ENCODE measurements around the gene FAM163A.

FAM163A gene

DNA sequence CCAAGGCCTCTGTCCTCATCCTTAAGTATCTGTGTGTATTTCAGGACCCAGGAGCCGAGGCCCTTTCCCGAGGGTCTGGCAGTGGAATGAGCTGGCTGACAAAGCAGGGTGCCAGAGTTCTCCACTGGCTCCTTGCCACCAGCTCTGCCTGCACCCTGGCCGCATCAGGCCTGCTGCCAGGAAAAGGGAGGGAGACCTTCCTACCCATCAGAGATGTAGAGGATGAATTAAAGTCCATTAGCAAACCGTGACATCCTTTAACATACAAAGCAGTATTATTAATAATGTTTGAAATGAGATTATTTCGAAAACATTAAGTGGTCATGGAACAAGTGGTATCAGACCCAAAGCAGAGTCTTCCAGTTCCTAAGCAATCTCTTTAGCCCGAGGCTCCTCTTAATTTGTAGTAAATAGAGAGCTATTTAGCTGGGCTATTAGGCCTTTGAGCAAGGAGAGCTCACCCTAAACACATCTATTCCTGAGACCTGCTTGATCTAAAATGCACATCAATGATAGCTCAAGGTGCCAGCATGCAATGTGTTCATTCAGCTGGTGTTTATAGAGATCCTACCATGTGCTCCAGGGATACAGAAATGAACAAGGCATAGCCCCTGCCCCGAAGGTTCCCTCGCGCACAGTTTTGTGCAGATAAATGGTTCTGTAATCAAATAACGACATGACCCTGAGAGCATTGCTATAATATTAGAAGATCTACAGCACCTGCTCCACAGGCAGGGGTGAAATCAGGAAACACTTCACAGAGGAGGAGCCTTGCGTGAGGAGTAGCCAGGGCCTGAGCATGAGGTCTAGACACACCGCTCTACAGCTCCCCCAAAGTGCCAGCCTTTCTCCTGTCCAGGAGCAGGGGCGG, 44.0 kb downstream of the FAM163A start:
- H4K91ac ChIP-seq (ENCODE audit: low read depth, low read length, poor library complexity) = no peak overlapping the region
- no peak overlapping the region for H2AK5ac ChIP-seq (ENCODE audit: low read depth, low read length)
- H3K36me3 ChIP-seq (replicated peaks in 1 of 2; ENCODE audit: control insufficient read depth in 2 of 2, insufficient read depth in 2 of 2, low read length in 2 of 2) = no peaks in the 10 kb centered on the region
- no peak overlapping the region for H3K4me3 ChIP-seq (ENCODE audit: low read length in 2 of 2)
- DNase-seq (ENCODE audit: low spot score) = no peak
- peaks cover 0 to 1% of the 10 kb centered on the region in 2 donors for H3K4me1 ChIP-seq (ENCODE audit: control insufficient read depth in 2 of 2, insufficient read depth in 1 of 2, low read depth in 1 of 2, low read length in 2 of 2)
- no peak overlapping the region for H3K4ac ChIP-seq (ENCODE audit: low read length)
- H3K14ac ChIP-seq (ENCODE audit: low read length) = no peak overlapping the region
- no peak overlapping the region for H2BK120ac ChIP-seq (ENCODE audit: low read depth, low read length)
- no peak overlapping the region for H2AFZ ChIP-seq (ENCODE audit: low read length)
- H2BK15ac ChIP-seq (ENCODE audit: low read length) = no peak overlapping the region
- no peak overlapping the region for H2BK5ac ChIP-seq (ENCODE audit: low read length)
- no peak overlapping the region for H4K8ac ChIP-seq (ENCODE audit: low read depth, low read length)
- peaks cover 0 to 49% (median 0%) of the 10 kb centered on the region in 3 experiments for H3K27me3 ChIP-seq (ENCODE audit: control insufficient read depth in 3 of 3, insufficient read depth in 3 of 3, low read depth in 1 of 3, low read length in 3 of 3)
- no peak overlapping the region for H3K4me2 ChIP-seq (ENCODE audit: insufficient read depth, low read length, poor library complexity, severe bottlenecking)
- H3K9ac ChIP-seq (ENCODE audit: low read depth, low read length, poor library complexity) = no peak overlapping the region
- no peaks in the 10 kb centered on the region for H3K79me1 ChIP-seq (ENCODE audit: low read depth, low read length)
- no CpG with 5 or more reads among the region's 13 CpGs for WGBS, 2 donors (ENCODE audit: extremely low coverage in 2 of 2, insufficient read length in 2 of 2, insufficient replicate concordance in 1 of 2)
- no peak overlapping the region for H2BK12ac ChIP-seq (ENCODE audit: low read length)
- H3K23ac ChIP-seq (ENCODE audit: low read depth, low read length, poor library complexity) = no peak overlapping the region
- no peak overlapping the region for H3K18ac ChIP-seq (ENCODE audit: low read length)
- H3K9me3 ChIP-seq (replicated peaks in 1 of 2; ENCODE audit: control insufficient read depth in 2 of 2, insufficient read depth in 1 of 2, low read depth in 1 of 2, low read length in 2 of 2) = no peaks in the 10 kb centered on the region
- no peak overlapping the region for H3K27ac ChIP-seq (replicated peaks; ENCODE audit: low read length)

DNA sequence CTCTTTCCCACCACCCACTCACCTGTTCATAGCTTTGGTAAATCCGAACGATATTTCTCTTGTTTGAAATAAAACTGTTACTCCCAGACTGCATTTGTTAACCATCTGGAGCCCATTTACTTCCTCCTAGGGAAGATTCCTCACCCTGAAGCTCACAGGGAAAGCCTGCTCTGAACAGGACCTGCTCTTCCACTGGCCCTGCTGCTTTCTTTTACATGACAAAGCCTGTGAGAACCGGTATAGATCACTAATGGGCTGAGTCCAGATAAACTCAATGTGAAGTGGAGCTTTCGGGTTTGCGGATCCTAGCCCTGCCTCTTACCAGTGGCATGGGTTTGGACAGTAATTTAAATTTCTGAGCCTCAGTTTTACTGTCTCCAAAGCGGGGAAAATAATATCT, 45.2 kb downstream of the FAM163A start:
- Histone ChIP-seq H2BK5ac (ENCODE audit: low read length) (no peak overlapping the region), H2BK12ac (ENCODE audit: low read length) (no peak overlapping the region), H3K9me3 (replicated peaks in 1 of 2; ENCODE audit: control insufficient read depth in 2 of 2, insufficient read depth in 1 of 2, low read depth in 1 of 2, low read length in 2 of 2) (no peaks in the 10 kb centered on the region), H2BK15ac (ENCODE audit: low read length) (no peak overlapping the region), H3K4me3 (ENCODE audit: low read length in 2 of 2) (no peak overlapping the region), H3K14ac (ENCODE audit: low read length) (no peak overlapping the region), H3K23ac (ENCODE audit: low read depth, low read length, poor library complexity) (no peak overlapping the region), H3K4me2 (ENCODE audit: insufficient read depth, low read length, poor library complexity, severe bottlenecking) (no peak overlapping the region), H3K79me1 (ENCODE audit: low read depth, low read length) (no peaks in the 10 kb centered on the region), H2BK120ac (ENCODE audit: low read depth, low read length) (no peak overlapping the region), H4K91ac (ENCODE audit: low read depth, low read length, poor library complexity) (no peak overlapping the region), H3K4me1 (ENCODE audit: control insufficient read depth in 2 of 2, insufficient read depth in 1 of 2, low read depth in 1 of 2, low read length in 2 of 2) (peaks cover 0 to 1% of the 10 kb centered on the region in 2 donors), H3K9ac (ENCODE audit: low read depth, low read length, poor library complexity) (no peak overlapping the region), H2AK5ac (ENCODE audit: low read depth, low read length) (no peak overlapping the region), H3K4ac (ENCODE audit: low read length) (no peak overlapping the region), H3K27ac (replicated peaks; ENCODE audit: low read length) (no peak overlapping the region), H4K8ac (ENCODE audit: low read depth, low read length) (no peak overlapping the region), H3K27me3 (ENCODE audit: control insufficient read depth in 3 of 3, insufficient read depth in 3 of 3, low read depth in 1 of 3, low read length in 3 of 3) (peaks cover 0 to 46% (median 0%) of the 10 kb centered on the region in 3 experiments), H3K18ac (ENCODE audit: low read length) (no peak overlapping the region), H2AFZ (ENCODE audit: low read length) (no peak overlapping the region), H3K36me3 (replicated peaks in 1 of 2; ENCODE audit: control insufficient read depth in 2 of 2, insufficient read depth in 2 of 2, low read length in 2 of 2) (no peaks in the 10 kb centered on the region)
- no CpG with 5 or more reads among the region's 6 CpGs for WGBS, 2 donors (ENCODE audit: extremely low coverage in 2 of 2, insufficient read length in 2 of 2, insufficient replicate concordance in 1 of 2)
- no peak for DNase-seq (ENCODE audit: low spot score)

DNA sequence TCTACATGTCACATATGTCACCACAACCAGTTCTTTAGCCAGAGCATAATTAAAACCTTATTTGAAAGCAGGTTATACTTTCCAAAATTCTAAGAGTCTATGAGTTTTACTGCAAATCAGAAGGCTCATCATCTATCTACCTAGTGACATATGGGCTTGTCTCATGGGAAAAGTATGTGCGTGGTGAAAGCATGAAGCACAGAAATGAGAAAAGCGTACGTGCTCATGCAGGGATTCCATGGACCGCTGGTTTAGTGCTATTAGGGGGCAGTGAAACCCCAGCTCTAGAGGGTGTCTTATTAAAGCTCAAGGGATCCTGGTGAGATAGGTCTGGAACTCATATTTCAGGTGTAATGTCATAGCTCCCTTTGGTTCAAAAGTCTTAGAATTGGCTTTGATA, 50.2 kb downstream of the FAM163A start:
- H3K4me3 ChIP-seq (ENCODE audit: low read length in 2 of 2) = no peak overlapping the region
- H3K4me1 ChIP-seq (ENCODE audit: control insufficient read depth in 2 of 2, insufficient read depth in 1 of 2, low read depth in 1 of 2, low read length in 2 of 2) = no peaks in the 10 kb centered on the region
- no peaks in the 10 kb centered on the region for H3K36me3 ChIP-seq (replicated peaks in 1 of 2; ENCODE audit: control insufficient read depth in 2 of 2, insufficient read depth in 2 of 2, low read length in 2 of 2)
- H2AFZ ChIP-seq (ENCODE audit: low read length) = no peak overlapping the region
- no peak overlapping the region for H4K8ac ChIP-seq (ENCODE audit: low read depth, low read length)
- H3K9me3 ChIP-seq (replicated peaks in 1 of 2; ENCODE audit: control insufficient read depth in 2 of 2, insufficient read depth in 1 of 2, low read depth in 1 of 2, low read length in 2 of 2) = no peaks in the 10 kb centered on the region
- no peak overlapping the region for H3K4ac ChIP-seq (ENCODE audit: low read length)
- H3K27ac ChIP-seq (replicated peaks; ENCODE audit: low read length) = no peak overlapping the region
- WGBS, 2 donors (ENCODE audit: extremely low coverage in 2 of 2, insufficient read length in 2 of 2, insufficient replicate concordance in 1 of 2) = no CpG with 5 or more reads among the region's 4 CpGs
- H4K91ac ChIP-seq (ENCODE audit: low read depth, low read length, poor library complexity) = no peak overlapping the region
- no peak overlapping the region for H3K14ac ChIP-seq (ENCODE audit: low read length)
- H2BK15ac ChIP-seq (ENCODE audit: low read length) = no peak overlapping the region
- H3K79me1 ChIP-seq (ENCODE audit: low read depth, low read length) = no peaks in the 10 kb centered on the region
- DNase-seq (ENCODE audit: low spot score) = no peak
- H2AK5ac ChIP-seq (ENCODE audit: low read depth, low read length) = no peak overlapping the region
- H3K23ac ChIP-seq (ENCODE audit: low read depth, low read length, poor library complexity) = no peak overlapping the region
- no peak overlapping the region for H2BK12ac ChIP-seq (ENCODE audit: low read length)
- H3K18ac ChIP-seq (ENCODE audit: low read length) = no peak overlapping the region
- no peak overlapping the region for H2BK120ac ChIP-seq (ENCODE audit: low read depth, low read length)
- H2BK5ac ChIP-seq (ENCODE audit: low read length) = no peak overlapping the region
- no peak overlapping the region for H3K9ac ChIP-seq (ENCODE audit: low read depth, low read length, poor library complexity)
- peaks cover 0 to 26% (median 0%) of the 10 kb centered on the region in 3 experiments for H3K27me3 ChIP-seq (ENCODE audit: control insufficient read depth in 3 of 3, insufficient read depth in 3 of 3, low read depth in 1 of 3, low read length in 3 of 3)
- no peak overlapping the region for H3K4me2 ChIP-seq (ENCODE audit: insufficient read depth, low read length, poor library complexity, severe bottlenecking)

DNA sequence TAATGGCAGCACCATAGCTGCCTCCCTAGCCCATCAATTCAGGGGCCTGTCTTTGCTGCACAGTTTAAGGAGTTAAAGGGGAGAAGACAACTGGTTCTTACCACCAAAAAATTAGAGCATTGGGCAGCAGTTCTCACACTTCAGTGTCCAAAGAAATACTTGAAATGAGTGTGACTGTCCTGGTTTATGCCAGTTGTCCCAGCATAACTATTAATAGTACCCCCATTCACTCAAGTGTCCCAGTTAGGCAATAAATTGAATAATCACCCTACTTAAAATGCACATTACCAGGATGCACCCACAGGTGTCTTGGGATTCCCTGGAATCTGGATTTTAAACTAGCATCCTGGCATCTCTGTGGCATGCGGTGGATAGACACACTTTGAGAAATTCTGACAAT, 51.1 kb downstream of the FAM163A start:
- H3K18ac ChIP-seq (ENCODE audit: low read length) = no peak overlapping the region

More for the DNA sequence above, 51.1 kb downstream of the FAM163A start:
- no peak overlapping the region for H3K4me2 ChIP-seq (ENCODE audit: insufficient read depth, low read length, poor library complexity, severe bottlenecking)
- H2BK120ac ChIP-seq (ENCODE audit: low read depth, low read length) = no peak overlapping the region
- H3K4ac ChIP-seq (ENCODE audit: low read length) = no peak overlapping the region
- H4K91ac ChIP-seq (ENCODE audit: low read depth, low read length, poor library complexity) = no peak overlapping the region
- no peaks in the 10 kb centered on the region for H3K36me3 ChIP-seq (replicated peaks in 1 of 2; ENCODE audit: control insufficient read depth in 2 of 2, insufficient read depth in 2 of 2, low read length in 2 of 2)
- H2BK5ac ChIP-seq (ENCODE audit: low read length) = no peak overlapping the region
- H4K8ac ChIP-seq (ENCODE audit: low read depth, low read length) = no peak overlapping the region
- H3K9ac ChIP-seq (ENCODE audit: low read depth, low read length, poor library complexity) = no peak overlapping the region
- no peak overlapping the region for H2BK15ac ChIP-seq (ENCODE audit: low read length)
- no peak overlapping the region for H3K14ac ChIP-seq (ENCODE audit: low read length)
- no CpG with 5 or more reads among the region's 1 CpG for WGBS, 2 donors (ENCODE audit: extremely low coverage in 2 of 2, insufficient read length in 2 of 2, insufficient replicate concordance in 1 of 2)
- no peak overlapping the region for H2BK12ac ChIP-seq (ENCODE audit: low read length)
- no peaks in the 10 kb centered on the region for H3K9me3 ChIP-seq (replicated peaks in 1 of 2; ENCODE audit: control insufficient read depth in 2 of 2, insufficient read depth in 1 of 2, low read depth in 1 of 2, low read length in 2 of 2)
- no peak for DNase-seq (ENCODE audit: low spot score)
- no peaks in the 10 kb centered on the region for H3K79me1 ChIP-seq (ENCODE audit: low read depth, low read length)
- no peak overlapping the region for H3K27ac ChIP-seq (replicated peaks; ENCODE audit: low read length)
- no peak overlapping the region for H2AFZ ChIP-seq (ENCODE audit: low read length)
- no peak overlapping the region for H3K23ac ChIP-seq (ENCODE audit: low read depth, low read length, poor library complexity)
- peaks cover 0 to 28% (median 0%) of the 10 kb centered on the region in 3 experiments for H3K27me3 ChIP-seq (ENCODE audit: control insufficient read depth in 3 of 3, insufficient read depth in 3 of 3, low read depth in 1 of 3, low read length in 3 of 3)
- H3K4me1 ChIP-seq (ENCODE audit: control insufficient read depth in 2 of 2, insufficient read depth in 1 of 2, low read depth in 1 of 2, low read length in 2 of 2) = no peaks in the 10 kb centered on the region
- no peak overlapping the region for H2AK5ac ChIP-seq (ENCODE audit: low read depth, low read length)
- H3K4me3 ChIP-seq (ENCODE audit: low read length in 2 of 2) = no peak overlapping the region
